Measurements from ENCODE around the gene SRRM3.

- TF ChIP-seq EZH2 (IDR thresholded peaks at IDR 0.05; ENCODE audit: low read depth) (no peak), CTCF (conservative IDR thresholded peaks at IDR 0.05) (no peak)
Observed at GRCh38 chr7:76234282-76234584, 32.5 kb downstream of the SRRM3 start.

Data from PC-9 (cell line).